IMR-90 (cell line): ENCODE data around the gene ZFHX3. TPM values are rescaled to one million over a fixed set of nuclear protein-coding genes. Genes with fewer than 3 reads are reported as not detected.

ENCODE experiments used
- ATAC-seq: fragments of 200-7000 bp; cut with Tn5 transposase; 2 replicates; pipeline ENCODE4 v1.9.1; 2020; ENCODE audit warnings: low read depth, mild to moderate bottlenecking, moderate library complexity
- BruUV-seq: library from RNA; stranded (reverse); fragments of 400-500 nt; replicated peaks from 2 replicates; lab custom pipeline; 2021; lab: Mats Ljungman, UMichigan
- CTCF ChIA-PET: fragments of 300-600 bp; formaldehyde crosslinking; extraction: SDS; loops from one replicate; lab custom pipeline; 2021; ENCODE audit warnings: antibody characterized with exemption; lab: Yijun Ruan, JAX
- POLR2A ChIA-PET: fragments of 300-600 bp; sonication (Branson Sonifier 250); formaldehyde crosslinking; loops from one replicate; lab custom pipeline; 2022; ENCODE audit warnings: antibody characterized with exemption; ENCODE audit not compliant: unreplicated experiment; lab: Charles Lee
- DNase-seq: peaks from one replicate; pipeline ENCODE4 v3.0.0; 2013
- H2AFZ ChIP-seq: replicated peaks from 2 replicates; pipeline ENCODE3; 2013; ENCODE audit warnings: low read length, mild to moderate bottlenecking; ENCODE audit not compliant: poor library complexity
- H2AK5ac ChIP-seq: 2 replicates; pipeline ENCODE4 v1.6.1; 2013; ENCODE audit warnings: low read depth, low read length, inconsistent platforms
- H2AK9ac ChIP-seq: replicated peaks from 2 replicates; pipeline ENCODE3; 2013; ENCODE audit warnings: mild to moderate bottlenecking, low read depth, low read length, moderate library complexity; ENCODE audit not compliant: poor library complexity
- H2BK120ac ChIP-seq: 2 replicates; pipeline ENCODE4 v1.6.1; 2013; ENCODE audit warnings: low read depth, low read length, inconsistent platforms
- H2BK15ac ChIP-seq: 3 replicates; pipeline ENCODE4 v1.6.1; 2013; ENCODE audit warnings: low read depth, low read length, inconsistent platforms
- H2BK20ac ChIP-seq: 2 replicates; pipeline ENCODE4 v1.6.1; 2013; ENCODE audit warnings: low read depth, mild to moderate bottlenecking, inconsistent platforms, low read length, moderate library complexity
- H2BK5ac ChIP-seq: 2 replicates; pipeline ENCODE4 v1.6.1; 2013; ENCODE audit warnings: mild to moderate bottlenecking, low read depth, low read length, inconsistent platforms; ENCODE audit not compliant: poor library complexity, severe bottlenecking
- H3K14ac ChIP-seq: replicated peaks from 2 replicates; pipeline ENCODE4 v1.6.1; 2013; ENCODE audit warnings: low read depth, low read length, inconsistent platforms
- H3K18ac ChIP-seq: 2 replicates; pipeline ENCODE4 v1.6.1; 2013; ENCODE audit warnings: low read depth, low read length, control low read depth
- H3K23ac ChIP-seq: 2 replicates; pipeline ENCODE4 v1.6.1; 2013; ENCODE audit warnings: low read depth, low read length, inconsistent platforms
- H3K27ac ChIP-seq: 2 replicates; pipeline ENCODE4 v1.5.1; 2013; ENCODE audit warnings: mild to moderate bottlenecking, control low read depth, low read length; ENCODE audit not compliant: insufficient read depth
- H3K27me3 ChIP-seq: 2 replicates; pipeline ENCODE4 v1.6.1; 2013; ENCODE audit warnings: low read length; ENCODE audit not compliant: control insufficient read depth, insufficient read depth
- H3K36me3 ChIP-seq: 2 replicates; pipeline ENCODE4 v1.6.1; 2013; ENCODE audit warnings: low read length, mixed read lengths; ENCODE audit not compliant: control insufficient read depth, insufficient read depth
- H3K4ac ChIP-seq: 2 replicates; pipeline ENCODE4 v1.6.1; 2013; ENCODE audit warnings: low read depth, low read length, inconsistent platforms
- H3K4me1 ChIP-seq: 2 replicates; pipeline ENCODE4 v1.6.1; 2013; ENCODE audit warnings: low read length, mixed read lengths; ENCODE audit not compliant: control insufficient read depth, insufficient read depth
- H3K4me2 ChIP-seq: 2 replicates; pipeline ENCODE4 v1.6.1; 2013; ENCODE audit warnings: low read depth, mild to moderate bottlenecking, control low read depth, low read length, moderate library complexity
- H3K4me3 ChIP-seq: 2 replicates; pipeline ENCODE4 v1.5.1; 2013; ENCODE audit warnings: low read depth, mild to moderate bottlenecking, control low read depth, low read length, moderate library complexity; ENCODE audit not compliant: insufficient read depth
- H3K56ac ChIP-seq: 2 replicates; pipeline ENCODE4 v1.6.1; 2013; ENCODE audit warnings: low read length, inconsistent platforms; ENCODE audit not compliant: insufficient read depth; ENCODE audit errors: extremely low read depth
- H3K79me1 ChIP-seq, 2 experiments: 2 replicates each; pipeline ENCODE4 v1.6.1; 2013; ENCODE audit warnings: low read length in 2 of 2, inconsistent platforms in 1 of 2, low read depth in 1 of 2
- H3K9ac ChIP-seq: 2 replicates; pipeline ENCODE4 v1.6.1; 2013; ENCODE audit warnings: low read depth, low read length, control low read depth
- H3K9me1 ChIP-seq: 2 replicates; pipeline ENCODE4 v1.6.1; 2013; ENCODE audit warnings: low read length, inconsistent platforms; ENCODE audit not compliant: insufficient read depth
- H3K9me3 ChIP-seq: 2 replicates; pipeline ENCODE4 v1.6.1; 2013; ENCODE audit warnings: low read length; ENCODE audit not compliant: control insufficient read depth, insufficient read depth
- H4K20me1 ChIP-seq: 2 replicates; pipeline ENCODE4 v1.6.1; 2013; ENCODE audit warnings: low read length, inconsistent platforms; ENCODE audit not compliant: insufficient read depth
- H4K5ac ChIP-seq: 2 replicates; pipeline ENCODE4 v1.6.1; 2013; ENCODE audit warnings: mild to moderate bottlenecking, low read depth, low read length, control low read depth
- H4K8ac ChIP-seq, 2 experiments: 2 replicates each; pipeline ENCODE4 v1.6.1; 2013; ENCODE audit warnings: low read depth in 2 of 2, low read length in 2 of 2, control low read depth in 1 of 2, inconsistent platforms in 1 of 2
- H4K91ac ChIP-seq: 2 replicates; pipeline ENCODE4 v1.6.1; 2013; ENCODE audit warnings: low read depth, low read length, inconsistent platforms; ENCODE audit not compliant: insufficient read depth
- BHLHE40 ChIP-seq: fragments of 150-350 bp; IDR thresholded peaks from 2 replicates; pipeline ENCODE4 v1.6.1; 2016; ENCODE audit warnings: mild to moderate bottlenecking, low read depth, low read length
- CEBPB ChIP-seq: IDR thresholded peaks from 2 replicates; pipeline ENCODE4 v1.6.1; 2012; ENCODE audit warnings: low read depth, low read length, improper control_type of control experiment
- CHD1 ChIP-seq: IDR thresholded peaks from 2 replicates; pipeline ENCODE4 v1.6.1; 2012; ENCODE audit warnings: low read depth, low read length, improper control_type of control experiment
- FOS ChIP-seq: fragments of 150-350 bp; IDR thresholded peaks from 2 replicates; pipeline ENCODE4 v1.6.1; 2016; ENCODE audit warnings: low read depth, low read length
- MAFK ChIP-seq: IDR thresholded peaks from 2 replicates; pipeline ENCODE4 v1.6.1; 2012; ENCODE audit warnings: low read depth, low read length, improper control_type of control experiment
- MAZ ChIP-seq: IDR thresholded peaks from 2 replicates; pipeline ENCODE4 v1.6.1; 2012; ENCODE audit warnings: low read depth, mild to moderate bottlenecking, low read length, improper control_type of control experiment, moderate library complexity, borderline replicate concordance
- MXI1 ChIP-seq: IDR thresholded peaks from 2 replicates; pipeline ENCODE4 v1.6.1; 2012; ENCODE audit warnings: low read depth, mild to moderate bottlenecking, low read length, moderate library complexity, borderline replicate concordance
- NFE2L2 ChIP-seq: fragments of 150-350 bp; IDR thresholded peaks from 2 replicates; pipeline ENCODE4 v1.6.1; 2016; ENCODE audit warnings: low read depth, mild to moderate bottlenecking, low read length
- POLR2A ChIP-seq: IDR thresholded peaks from 2 replicates; pipeline ENCODE4 v1.6.1; 2012; ENCODE audit warnings: mild to moderate bottlenecking, low read depth, low read length
- RAD21 ChIP-seq: IDR thresholded peaks from 2 replicates; pipeline ENCODE4 v1.6.1; 2012; ENCODE audit warnings: low read length, improper control_type of control experiment
- RCOR1 ChIP-seq: IDR thresholded peaks from 2 replicates; pipeline ENCODE4 v1.6.1; 2012; ENCODE audit warnings: mild to moderate bottlenecking, low read length, improper control_type of control experiment; ENCODE audit not compliant: insufficient replicate concordance
- RFX5 ChIP-seq: IDR thresholded peaks from 2 replicates; pipeline ENCODE4 v1.8.0; 2012; ENCODE audit warnings: low read depth, mild to moderate bottlenecking, low read length, moderate library complexity
- SMC3 ChIP-seq: fragments of 150-350 bp; IDR thresholded peaks from 2 replicates; pipeline ENCODE4 v1.6.1; 2016; ENCODE audit warnings: low read depth, mild to moderate bottlenecking, antibody characterized with exemption, low read length, moderate library complexity
- USF2 ChIP-seq: fragments of 150-350 bp; IDR thresholded peaks from 2 replicates; pipeline ENCODE4 v1.6.1; 2017; ENCODE audit warnings: mild to moderate bottlenecking, antibody characterized with exemption, low read length, low read depth
- WGBS, 2 experiments: methylation state at CpG; one replicate each; pipeline versions ENCODE4 v1.1.5 to v1.1.7; 2013; ENCODE audit warnings: missing lambda C conversion rate in 2 of 2; ENCODE audit not compliant: insufficient read length in 1 of 2; ENCODE audit errors: extremely low coverage in 2 of 2; 5-methylcytosine and 5-hydroxymethylcytosine counted together
- dilution Hi-C: fragments of 300-500 bp; cut with HindIII; formaldehyde crosslinking; loops from one replicate; pipeline ENCODE4 v1.14.3; 2018; ENCODE audit warnings: low sequenced_read_pairs; ENCODE audit not compliant: unreplicated experiment
- in situ Hi-C: fragments of 300-500 bp; cut with MboI; formaldehyde crosslinking; loops from 3 replicates; pipeline ENCODE4 v1.14.3; 2019; ENCODE audit warnings: low sequenced_read_pairs, inconsistent platforms, mixed read lengths
- intact Hi-C: fragments of 100-400 bp; cut with micrococcal nuclease; formaldehyde crosslinking; loops from 2 replicates; pipeline ENCODE4 v1.10.0; 2022
- polyA plus RNA-seq, 3 experiments: library from polyadenylated mRNA; depleted of rRNA; stranded (reverse); fragments of >200 nt; gene quantifications; 2 replicates each; pipeline ENCODE4 v1.2.3, GENCODE V29; 2012; ENCODE audit warnings: low replicate concordance in 1 of 3
- total RNA-seq: library from RNA; depleted of rRNA; stranded (reverse); fragments of >200 nt; gene quantifications from 2 replicates; pipeline ENCODE4 v1.2.3, GENCODE V29; 2012
- TF ChIP-seq, protein P1 (sequence below): fragments of 150-350 bp; IDR thresholded peaks from 2 replicates; pipeline ENCODE4 v1.6.1; 2016; ENCODE audit warnings: low read depth, mild to moderate bottlenecking, low read length, moderate library complexity, borderline replicate concordance
- TF ChIP-seq, protein P2 (sequence below): conservative IDR thresholded peaks from 2 replicates; pipeline ENCODE4 v1.5.1; 2012; ENCODE audit warnings: mild to moderate bottlenecking, low read depth, low read length, improper control_type of control experiment

ZFHX3 gene
- total and polyA plus RNA-seq, 2 of the 4 experiments (the other 2 are of a cell fraction): 1.4 to 1.7 TPM

- ATAC-seq: no peak
- Histone ChIP-seq H3K79me1 (peaks cover 54 to 88% of the 10 kb centered on the region in 2 experiments), H2AFZ (no peak overlapping the region), H3K56ac (no peak overlapping the region), H2BK15ac (no peak overlapping the region), H3K27ac (no peak overlapping the region), H3K4ac (0 out of 2 replicates have a peak overlapping the region, but pooled peaks have one; percentile 6), H3K18ac (no peak overlapping the region), H4K20me1 (peaks cover 44% of the 10 kb centered on the region), H2AK9ac (no peak overlapping the region), H2BK20ac (no peak overlapping the region), H3K9ac (no peak overlapping the region), H3K23ac (no peak overlapping the region), H3K4me3 (no peak overlapping the region), H2BK120ac (0 out of 2 replicates have a peak overlapping the region, but pooled peaks have one; percentile 2), H3K27me3 (no peaks in the 10 kb centered on the region), H3K14ac (0 out of 2 replicates have a peak overlapping the region, but pooled peaks have one; percentile 3), H3K9me1 (peaks cover 12% of the 10 kb centered on the region; the same call in 1 of the 2 replicates), H3K36me3 (no peaks in the 10 kb centered on the region), H4K5ac (no peak overlapping the region), H3K9me3 (no peaks in the 10 kb centered on the region), H2AK5ac (no peak overlapping the region), H3K4me1 (peaks cover 30% of the 10 kb centered on the region), H4K91ac (0 out of 2 replicates have a peak overlapping the region, but pooled peaks have one; percentile 1), H4K8ac (no peak overlapping the region; a peak in 1 of 4 replicates), H3K4me2 (no peak overlapping the region), H2BK5ac (peak overlapping the region; percentile 2)
- dilution Hi-C loops (loop anchor here (25.0 kb wide), 1 partner anchor 103 kb away; no protein-coding TSS in a partner anchor), in situ Hi-C loops (no loop called here), intact Hi-C loops (no loop called here)
- POLR2A ChIA-PET: no interaction called here
- WGBS, 2 experiments: no CpG with 5 or more reads among the region's 6 CpGs
- no TSS peak for BruUV-seq
- DNase-seq: no peak
- TF ChIP-seq RFX5: no peak
- TF ChIP-seq BHLHE40: no peak
- TF ChIP-seq, protein P1, sequence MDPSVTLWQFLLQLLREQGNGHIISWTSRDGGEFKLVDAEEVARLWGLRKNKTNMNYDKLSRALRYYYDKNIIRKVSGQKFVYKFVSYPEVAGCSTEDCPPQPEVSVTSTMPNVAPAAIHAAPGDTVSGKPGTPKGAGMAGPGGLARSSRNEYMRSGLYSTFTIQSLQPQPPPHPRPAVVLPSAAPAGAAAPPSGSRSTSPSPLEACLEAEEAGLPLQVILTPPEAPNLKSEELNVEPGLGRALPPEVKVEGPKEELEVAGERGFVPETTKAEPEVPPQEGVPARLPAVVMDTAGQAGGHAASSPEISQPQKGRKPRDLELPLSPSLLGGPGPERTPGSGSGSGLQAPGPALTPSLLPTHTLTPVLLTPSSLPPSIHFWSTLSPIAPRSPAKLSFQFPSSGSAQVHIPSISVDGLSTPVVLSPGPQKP: no peak
- TF ChIP-seq MXI1: no peak
- TF ChIP-seq USF2: no peak
- no peak for TF ChIP-seq MAFK
- no peak for TF ChIP-seq CEBPB
- TF ChIP-seq RCOR1: no peak
- no peak for TF ChIP-seq RAD21
- no peak for TF ChIP-seq SMC3
- no peak for TF ChIP-seq NFE2L2
- no peak for TF ChIP-seq MAZ
- TF ChIP-seq POLR2A: no peak
- TF ChIP-seq, protein P2, sequence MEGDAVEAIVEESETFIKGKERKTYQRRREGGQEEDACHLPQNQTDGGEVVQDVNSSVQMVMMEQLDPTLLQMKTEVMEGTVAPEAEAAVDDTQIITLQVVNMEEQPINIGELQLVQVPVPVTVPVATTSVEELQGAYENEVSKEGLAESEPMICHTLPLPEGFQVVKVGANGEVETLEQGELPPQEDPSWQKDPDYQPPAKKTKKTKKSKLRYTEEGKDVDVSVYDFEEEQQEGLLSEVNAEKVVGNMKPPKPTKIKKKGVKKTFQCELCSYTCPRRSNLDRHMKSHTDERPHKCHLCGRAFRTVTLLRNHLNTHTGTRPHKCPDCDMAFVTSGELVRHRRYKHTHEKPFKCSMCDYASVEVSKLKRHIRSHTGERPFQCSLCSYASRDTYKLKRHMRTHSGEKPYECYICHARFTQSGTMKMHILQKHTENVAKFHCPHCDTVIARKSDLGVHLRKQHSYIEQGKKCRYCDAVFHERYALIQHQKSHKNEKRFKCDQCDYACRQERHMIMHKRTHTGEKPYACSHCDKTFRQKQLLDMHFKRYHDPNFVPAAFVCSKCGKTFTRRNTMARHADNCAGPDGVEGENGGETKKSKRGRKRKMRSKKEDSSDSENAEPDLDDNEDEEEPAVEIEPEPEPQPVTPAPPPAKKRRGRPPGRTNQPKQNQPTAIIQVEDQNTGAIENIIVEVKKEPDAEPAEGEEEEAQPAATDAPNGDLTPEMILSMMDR: no peak
- TF ChIP-seq CHD1: no peak
- TF ChIP-seq FOS: no peak
- CTCF ChIA-PET: no interaction called here
These were observed 7.8 kb downstream of the ZFHX3 start for GRCh38 chr16:73040136-73040535.
